SK-N-SH (cell line): Measurements from ENCODE around the gene ADGRG3. TPM values are rescaled to one million over a fixed set of nuclear protein-coding genes. Genes with fewer than 3 reads are reported as not detected.

Experiments used
- CTCF ChIA-PET: fragments of 300-600, 350-600 bp; formaldehyde crosslinking; extraction: SDS; loops from one replicate; lab custom pipeline; 2021; lab: Yijun Ruan, JAX
- POLR2A ChIA-PET: fragments of 350-600 bp; sonication (Branson Sonifier 250); formaldehyde crosslinking; extraction: SDS; loops from one replicate; lab custom pipeline; 2020; ENCODE audit warnings: antibody characterized with exemption, inconsistent platforms; lab: Yijun Ruan, JAX
- DNase-seq: peaks from one replicate; pipeline ENCODE4 v3.0.0; 2012
- H2AFZ ChIP-seq: fragments of 200-600 bp; sonication (generic); 2 replicates; pipeline ENCODE4 v1.8.1; 2016; ENCODE audit warnings: antibody characterized with exemption, mild to moderate bottlenecking, low read depth
- H3F3A ChIP-seq: fragments of 200-600 bp; sonication (generic); replicated peaks from 2 replicates; pipeline ENCODE3; 2016; ENCODE audit warnings: antibody characterized with exemption, mild to moderate bottlenecking; ENCODE audit not compliant: insufficient read depth
- H3K27ac ChIP-seq, 2 experiments: fragments of 200-500 bp in 1 of 2; fragments of 200-600 bp in 1 of 2; sonication (Bioruptor generic) in 1 of 2; sonication (generic), shearing (Covaris generic) in 1 of 2; 2 replicates each; pipeline versions ENCODE4 v1.5.1 to v1.6.1; 2014 to 2016; ENCODE audit warnings: low read depth in 2 of 2, inconsistent platforms in 1 of 2, low read length in 1 of 2, mild to moderate bottlenecking in 1 of 2, mixed read lengths in 1 of 2
- H3K27me3 ChIP-seq: fragments of 200-600 bp; sonication (generic), shearing (Covaris generic); 2 replicates; pipeline ENCODE4 v1.6.1; 2016; ENCODE audit warnings: mixed run types; ENCODE audit not compliant: insufficient read depth
- H3K36me3 ChIP-seq, 2 experiments: fragments of 200-500 bp in 1 of 2; fragments of 200-600 bp in 1 of 2; sonication (Bioruptor generic) in 1 of 2; sonication (generic) in 1 of 2; replicated peaks in 1 of 2; 2 replicates each; pipeline versions ENCODE3 to v1.5.1; 2014 to 2016; ENCODE audit warnings: low read length in 1 of 2, mild to moderate bottlenecking in 1 of 2; ENCODE audit not compliant: insufficient read depth in 2 of 2, control insufficient read depth in 1 of 2
- H3K4me1 ChIP-seq, 2 experiments: fragments of 200-500 bp in 1 of 2; fragments of 200-600 bp in 1 of 2; sonication (Bioruptor generic) in 1 of 2; sonication (generic), shearing (Covaris generic) in 1 of 2; 2 replicates each; pipeline versions ENCODE4 v1.5.1 to v1.6.1; 2014 to 2016; ENCODE audit warnings: low read depth in 1 of 2, low read length in 1 of 2, mixed run types in 1 of 2; ENCODE audit not compliant: insufficient read depth in 2 of 2, control insufficient read depth in 1 of 2
- H3K4me2 ChIP-seq: fragments of 200-600 bp; sonication (generic), shearing (Covaris generic); 2 replicates; pipeline ENCODE4 v1.6.1; 2017; ENCODE audit warnings: mixed run types
- H3K4me3 ChIP-seq, 2 experiments: fragments of 200-500 bp in 1 of 2; fragments of 200-600 bp in 1 of 2; sonication (Bioruptor generic) in 1 of 2; sonication (generic), shearing (Covaris generic) in 1 of 2; 2 replicates each; pipeline versions ENCODE4 v1.5.1 to v1.8.1; 2014 to 2016; ENCODE audit warnings: low read depth in 2 of 2, inconsistent platforms in 1 of 2, low read length in 1 of 2, mild to moderate bottlenecking in 1 of 2, mixed read lengths in 1 of 2, moderate library complexity in 1 of 2
- H3K79me2 ChIP-seq: fragments of 200-600 bp; sonication (generic); 2 replicates; pipeline ENCODE4 v1.8.1; 2017; ENCODE audit warnings: mild to moderate bottlenecking; ENCODE audit not compliant: insufficient read depth
- H3K9ac ChIP-seq: fragments of 200-600 bp; sonication (generic); 2 replicates; pipeline ENCODE4 v1.6.1; 2017; ENCODE audit warnings: mixed run types
- H3K9me2 ChIP-seq: fragments of 200-600 bp; sonication (generic); 2 replicates; pipeline ENCODE4 v1.6.1; 2017; ENCODE audit warnings: mixed run types
- H3K9me3 ChIP-seq: fragments of 200-600 bp; sonication (generic); 2 replicates; pipeline ENCODE4 v1.6.1; 2017; ENCODE audit warnings: mixed run types, mild to moderate bottlenecking, moderate library complexity
- H4K20me1 ChIP-seq: fragments of 200-600 bp; sonication (generic); 2 replicates; pipeline ENCODE4 v1.6.1; 2017; ENCODE audit warnings: mild to moderate bottlenecking, mixed run types; ENCODE audit not compliant: insufficient read depth
- CHD2 ChIP-seq: fragments of 150-350 bp; IDR thresholded peaks from 2 replicates; pipeline ENCODE4 v1.6.1; 2018; ENCODE audit warnings: low read length; ENCODE audit not compliant: partially characterized antibody
- EP300 ChIP-seq, 2 experiments: IDR thresholded peaks; 2 replicates each; pipeline versions ENCODE4 v1.4.0 to v1.6.1; 2012; ENCODE audit warnings: borderline replicate concordance in 1 of 2, low read depth in 1 of 2, low read length in 1 of 2
- EZH2phosphoT487 ChIP-seq: fragments of 200-600 bp; sonication (generic); IDR thresholded peaks from 2 replicates; pipeline ENCODE4 v1.6.1; 2017; ENCODE audit warnings: low read depth, mixed run types, mild to moderate bottlenecking, antibody characterized with exemption, moderate library complexity, borderline replicate concordance
- FOSL2 ChIP-seq: IDR thresholded peaks from 2 replicates; pipeline ENCODE4 v1.4.0; 2012; ENCODE audit warnings: low read depth, mild to moderate bottlenecking, moderate library complexity, borderline replicate concordance
- FOXJ3 ChIP-seq: sonication (generic); formaldehyde crosslinking; IDR thresholded peaks from 2 replicates; pipeline ENCODE4 v1.5.1; 2020; ENCODE audit warnings: mild to moderate bottlenecking, missing genetic modification reagents
- FOXM1 ChIP-seq: IDR thresholded peaks from 2 replicates; pipeline ENCODE4 v1.4.0; 2012; ENCODE audit warnings: low read depth, mild to moderate bottlenecking
- GABPA ChIP-seq: IDR thresholded peaks from 2 replicates; pipeline ENCODE4 v1.4.0; 2012; ENCODE audit warnings: low read depth, mild to moderate bottlenecking
- GATA2 ChIP-seq: sonication (generic); formaldehyde crosslinking; IDR thresholded peaks from 2 replicates; pipeline ENCODE4 v1.5.0; 2020; ENCODE audit warnings: mild to moderate bottlenecking, missing genetic modification reagents
- IRF3 ChIP-seq: fragments of 150-350 bp; IDR thresholded peaks from 2 replicates; pipeline ENCODE4 v1.6.1; 2016; ENCODE audit warnings: mild to moderate bottlenecking, low read depth, low read length
- MAX ChIP-seq: IDR thresholded peaks from 2 replicates; pipeline ENCODE4 v1.4.0; 2012; ENCODE audit warnings: low read depth
- NFIC ChIP-seq: IDR thresholded peaks from 2 replicates; pipeline ENCODE4 v1.4.0; 2012; ENCODE audit warnings: borderline replicate concordance
- PBX3 ChIP-seq: IDR thresholded peaks from 2 replicates; pipeline ENCODE4; 2012
- POLR2AphosphoS5 ChIP-seq: IDR thresholded peaks from 2 replicates; pipeline ENCODE4 v1.6.1; 2012; ENCODE audit warnings: low read depth, low read length
- RCOR1 ChIP-seq: fragments of 150-350 bp; IDR thresholded peaks from 2 replicates; pipeline ENCODE4 v1.6.1; 2017; ENCODE audit warnings: antibody characterized with exemption, low read length
- RFX5 ChIP-seq: IDR thresholded peaks from 2 replicates; pipeline ENCODE4 v1.6.1; 2012; ENCODE audit warnings: mild to moderate bottlenecking, improper control_type of control experiment, low read length
- SMC3 ChIP-seq: IDR thresholded peaks from 2 replicates; pipeline ENCODE4 v1.6.1; 2012; ENCODE audit warnings: low read depth, low read length, improper control_type of control experiment
- TAF1 ChIP-seq: IDR thresholded peaks from 2 replicates; pipeline ENCODE4 v1.6.1; 2012; ENCODE audit warnings: low read depth, mild to moderate bottlenecking, low read length, moderate library complexity, borderline replicate concordance
- TCF12 ChIP-seq: IDR thresholded peaks from 2 replicates; pipeline ENCODE4 v1.4.0; 2012
- YY1 ChIP-seq: IDR thresholded peaks from 2 replicates; pipeline ENCODE4 v1.4.0; 2012; ENCODE audit warnings: low read depth, mild to moderate bottlenecking
- ZBTB33 ChIP-seq: IDR thresholded peaks from 2 replicates; pipeline ENCODE4 v1.4.0; 2012; ENCODE audit warnings: low read depth, borderline replicate concordance
- WGBS: methylation state at CpG from one replicate; pipeline ENCODE4 v1.1.6; 2017; ENCODE audit warnings: low lambda C conversion rate; 5-methylcytosine and 5-hydroxymethylcytosine counted together
- polyA plus RNA-seq, 3 experiments: library from polyadenylated mRNA; depleted of rRNA; stranded (reverse); fragments of >200 nt; gene quantifications; 2 replicates each; pipeline ENCODE4 v1.2.3, GENCODE V29; 2012

The ADGRG3 gene
- polyA plus RNA-seq, 1 of the 3 experiments (the other 2 are of a cell fraction), result not detected

GRCh38 chr16:57634171-57634570, 33.9 kb upstream of the ADGRG3 start:
- no peaks in the 10 kb centered on the region for H3K9me3 ChIP-seq
- peaks cover 9 to 17% of the 10 kb centered on the region in 2 experiments; a peak in 3 of 4 replicates for H3K4me1 ChIP-seq
- H3K27ac ChIP-seq, result no peak overlapping the region
- CTCF ChIA-PET, result interaction anchor here (1.4 to 8.5 kb wide), 5 partner anchors 12 to 57 kb away, joined by 4 to 101 read pairs (median 6); no protein-coding TSS in a partner anchor
- TF ChIP-seq IRF3 (no peak), FOSL2 (peak; percentile 60; the same call in 1 of the 2 replicates), GABPA (no peak), PBX3 (no peak), SMC3 (no peak), FOXM1 (no peak), POLR2AphosphoS5 (no peak), RCOR1 (no peak), RFX5 (no peak), ZBTB33 (no peak), TAF1 (no peak), GATA2 (CRISPR knock-in tag) (no peak), CHD2 (no peak), NFIC (peak; percentile 84), FOXJ3 (no peak), TCF12 (peak; percentile 33; the same call in 1 of the 2 replicates), MAX (no peak), EP300 (IDR thresholded peaks at IDR 0.05; ENCODE audit: borderline replicate concordance in 1 of 2, low read depth in 1 of 2, low read length in 1 of 2) (no peak), EZH2phosphoT487 (no peak), YY1 (no peak)
- no peak for DNase-seq
- H3K9ac ChIP-seq, result no peak overlapping the region
- H2AFZ ChIP-seq, result no peak overlapping the region
- no CpG with 5 or more reads among the region's 4 CpGs for WGBS
- H3F3A ChIP-seq, result no peaks in the 10 kb centered on the region
- H4K20me1 ChIP-seq, result no peaks in the 10 kb centered on the region
- POLR2A ChIA-PET, result no interaction called here
- no peaks in the 10 kb centered on the region for H3K36me3 ChIP-seq
- no peaks in the 10 kb centered on the region for H3K79me2 ChIP-seq
- peak overlapping the region; percentile 14; the same call in 1 of the 2 replicates for H3K4me2 ChIP-seq
- H3K4me3 ChIP-seq, result no peak overlapping the region
- no peaks in the 10 kb centered on the region for H3K9me2 ChIP-seq
- no peaks in the 10 kb centered on the region for H3K27me3 ChIP-seq
